ENCODE results near the gene IGSF9.

Gene IGSF9

DNA sequence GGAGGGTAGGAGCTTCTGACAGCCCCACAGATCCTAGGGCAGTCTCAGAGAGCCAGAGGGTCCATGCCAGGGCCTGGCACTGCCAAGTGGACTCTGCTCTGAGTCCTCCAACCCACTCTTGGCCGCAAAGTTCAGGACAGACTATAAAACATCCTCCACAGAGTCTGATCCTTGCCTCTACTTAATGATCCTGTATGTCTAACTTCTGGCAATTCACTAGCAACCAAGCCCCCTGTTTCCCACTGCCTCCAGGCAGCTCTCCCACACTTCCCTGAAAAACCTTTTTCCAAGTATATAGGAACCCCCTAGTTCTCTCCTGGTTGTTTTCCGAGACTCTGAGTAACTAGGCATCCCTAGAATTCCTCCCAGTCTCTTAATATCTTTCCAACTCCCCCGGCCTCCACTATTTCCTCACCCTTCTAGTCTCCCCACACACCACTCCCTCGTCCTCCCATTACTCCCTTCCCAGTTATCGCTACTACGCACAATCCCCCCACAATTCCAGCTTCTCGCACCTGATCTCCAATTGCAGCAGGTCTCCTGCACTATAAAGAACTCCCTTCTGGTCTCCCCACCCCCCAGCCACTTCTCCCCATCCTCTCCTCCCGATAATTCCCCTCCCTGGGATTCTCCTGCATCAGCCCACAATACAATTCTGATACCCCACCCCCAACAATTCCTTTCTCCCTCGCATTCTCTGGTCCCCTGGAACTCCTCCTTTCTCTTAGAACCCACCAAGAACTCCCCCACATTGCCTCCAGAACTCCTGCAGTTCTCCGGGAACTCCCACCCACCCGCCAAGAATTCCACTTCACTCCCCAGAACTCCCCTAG, 574 bp downstream of the IGSF9 start:
- no peaks in the 10 kb centered on the region for H3K9me3 ChIP-seq (ENCODE audit: insufficient read depth, low read length)
- no peak overlapping the region for H3K4me2 ChIP-seq (ENCODE audit: low read depth, low read length, poor library complexity, severe bottlenecking)
- TF ChIP-seq, protein P1, sequence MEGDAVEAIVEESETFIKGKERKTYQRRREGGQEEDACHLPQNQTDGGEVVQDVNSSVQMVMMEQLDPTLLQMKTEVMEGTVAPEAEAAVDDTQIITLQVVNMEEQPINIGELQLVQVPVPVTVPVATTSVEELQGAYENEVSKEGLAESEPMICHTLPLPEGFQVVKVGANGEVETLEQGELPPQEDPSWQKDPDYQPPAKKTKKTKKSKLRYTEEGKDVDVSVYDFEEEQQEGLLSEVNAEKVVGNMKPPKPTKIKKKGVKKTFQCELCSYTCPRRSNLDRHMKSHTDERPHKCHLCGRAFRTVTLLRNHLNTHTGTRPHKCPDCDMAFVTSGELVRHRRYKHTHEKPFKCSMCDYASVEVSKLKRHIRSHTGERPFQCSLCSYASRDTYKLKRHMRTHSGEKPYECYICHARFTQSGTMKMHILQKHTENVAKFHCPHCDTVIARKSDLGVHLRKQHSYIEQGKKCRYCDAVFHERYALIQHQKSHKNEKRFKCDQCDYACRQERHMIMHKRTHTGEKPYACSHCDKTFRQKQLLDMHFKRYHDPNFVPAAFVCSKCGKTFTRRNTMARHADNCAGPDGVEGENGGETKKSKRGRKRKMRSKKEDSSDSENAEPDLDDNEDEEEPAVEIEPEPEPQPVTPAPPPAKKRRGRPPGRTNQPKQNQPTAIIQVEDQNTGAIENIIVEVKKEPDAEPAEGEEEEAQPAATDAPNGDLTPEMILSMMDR (IDR thresholded peaks at IDR 0.05; ENCODE audit: insufficient read depth, low read length, poor library complexity, severe bottlenecking) = no peak
- no peak for TF ChIP-seq EZH2phosphoT487 (conservative IDR thresholded peaks at IDR 0.05; ENCODE audit: low read length)
- H3K79me2 ChIP-seq (ENCODE audit: insufficient read depth, low read length) = no peaks in the 10 kb centered on the region
- no peak overlapping the region for H2AFZ ChIP-seq (ENCODE audit: low read depth, low read length, severe bottlenecking)
- H3K36me3 ChIP-seq (ENCODE audit: low read length) = no peaks in the 10 kb centered on the region
- H3K27ac ChIP-seq (ENCODE audit: low read depth, low read length) = no peak overlapping the region
- H3K9ac ChIP-seq (ENCODE audit: low read length) = no peak overlapping the region
- no peaks in the 10 kb centered on the region for H3K27me3 ChIP-seq (ENCODE audit: low read length)
- no peaks in the 10 kb centered on the region for H3K9me2 ChIP-seq (replicated peaks; ENCODE audit: insufficient read depth, low read length)
- no peak overlapping the region for H3K4me3 ChIP-seq (ENCODE audit: insufficient read depth, low read length, poor library complexity, severe bottlenecking)
- H3F3A ChIP-seq (ENCODE audit: insufficient read depth) = no peaks in the 10 kb centered on the region
- H4K20me1 ChIP-seq (ENCODE audit: low read depth, low read length) = no peaks in the 10 kb centered on the region

DNA sequence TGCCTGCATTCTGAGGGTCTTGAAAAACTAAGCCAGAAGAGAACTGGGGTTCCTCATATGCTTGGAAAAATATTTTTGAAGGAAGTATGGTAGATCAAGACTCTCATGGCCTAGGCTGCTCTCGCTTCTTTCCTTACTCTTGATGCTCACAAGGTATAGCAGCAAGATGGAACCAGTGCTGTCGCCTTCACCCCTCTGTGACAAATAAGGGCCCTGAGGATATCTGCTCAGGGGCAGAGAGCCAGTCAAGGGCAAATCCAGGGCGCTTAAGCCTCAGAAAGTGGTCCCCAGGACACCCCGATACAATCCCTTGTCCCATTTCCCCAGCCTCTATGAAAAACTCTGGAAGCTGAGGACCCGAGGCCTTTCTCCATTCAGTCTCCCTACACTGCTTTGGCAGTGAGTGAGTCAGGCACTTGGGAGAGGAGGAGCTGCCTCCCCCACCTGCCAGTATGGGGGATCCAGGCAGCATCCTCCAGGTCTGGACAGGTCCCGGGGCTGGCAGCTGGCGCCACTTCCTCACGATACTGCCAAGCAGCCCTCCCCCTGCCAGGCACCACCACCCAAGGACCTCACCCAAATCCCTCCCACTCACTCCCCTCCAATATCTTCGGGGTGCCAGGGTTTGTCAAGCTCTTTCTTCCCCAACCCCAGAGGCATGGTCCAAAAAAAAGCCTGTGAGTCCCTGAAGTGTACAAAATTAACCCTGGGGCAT, 1.3 kb downstream of the IGSF9 start:
- no peaks in the 10 kb centered on the region for H3K9me2 ChIP-seq (replicated peaks; ENCODE audit: insufficient read depth, low read length)
- H3K9me3 ChIP-seq (ENCODE audit: insufficient read depth, low read length) = no peaks in the 10 kb centered on the region
- no peak overlapping the region for H3K4me3 ChIP-seq (ENCODE audit: insufficient read depth, low read length, poor library complexity, severe bottlenecking)
- H3F3A ChIP-seq (ENCODE audit: insufficient read depth) = no peaks in the 10 kb centered on the region
- no peaks in the 10 kb centered on the region for H3K36me3 ChIP-seq (ENCODE audit: low read length)
- H4K20me1 ChIP-seq (ENCODE audit: low read depth, low read length) = no peaks in the 10 kb centered on the region
- H3K79me2 ChIP-seq (ENCODE audit: insufficient read depth, low read length) = no peaks in the 10 kb centered on the region
- TF ChIP-seq, protein P1 (IDR thresholded peaks at IDR 0.05; ENCODE audit: insufficient read depth, low read length, poor library complexity, severe bottlenecking) = no peak
- no peak for TF ChIP-seq EZH2phosphoT487 (conservative IDR thresholded peaks at IDR 0.05; ENCODE audit: low read length)
- H3K9ac ChIP-seq (ENCODE audit: low read length) = no peak overlapping the region
- H2AFZ ChIP-seq (ENCODE audit: low read depth, low read length, severe bottlenecking) = no peak overlapping the region
- no peak overlapping the region for H3K27ac ChIP-seq (ENCODE audit: low read depth, low read length)
- H3K27me3 ChIP-seq (ENCODE audit: low read length) = no peaks in the 10 kb centered on the region
- no peak overlapping the region for H3K4me2 ChIP-seq (ENCODE audit: low read depth, low read length, poor library complexity, severe bottlenecking)

DNA sequence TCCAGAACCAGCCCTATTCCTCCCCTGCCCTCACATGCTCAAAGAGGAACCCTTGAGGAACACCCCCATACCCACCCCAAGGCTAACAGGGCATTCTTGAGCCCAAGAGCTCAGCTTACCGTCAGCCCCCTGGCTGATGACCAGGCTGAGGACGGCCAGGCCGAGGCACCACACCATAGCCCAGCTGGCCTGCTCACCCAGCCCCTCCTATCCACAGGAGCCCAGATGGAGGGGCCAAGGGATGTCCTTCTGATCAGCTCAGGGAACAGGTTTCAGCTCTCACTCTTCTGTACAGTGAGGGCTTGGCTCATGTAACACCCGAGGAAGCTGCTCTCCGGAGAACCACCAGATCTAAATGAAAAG, 2.2 kb downstream of the IGSF9 start:
- H3K27ac ChIP-seq (ENCODE audit: low read depth, low read length) = no peak overlapping the region
- no peaks in the 10 kb centered on the region for H3K27me3 ChIP-seq (ENCODE audit: low read length)
- no peaks in the 10 kb centered on the region for H4K20me1 ChIP-seq (ENCODE audit: low read depth, low read length)
- H3F3A ChIP-seq (ENCODE audit: insufficient read depth) = no peaks in the 10 kb centered on the region
- H3K9me3 ChIP-seq (ENCODE audit: insufficient read depth, low read length) = no peaks in the 10 kb centered on the region
- no peaks in the 10 kb centered on the region for H3K9me2 ChIP-seq (replicated peaks; ENCODE audit: insufficient read depth, low read length)
- no peaks in the 10 kb centered on the region for H3K79me2 ChIP-seq (ENCODE audit: insufficient read depth, low read length)
- H3K36me3 ChIP-seq (ENCODE audit: low read length) = no peaks in the 10 kb centered on the region
- no peak overlapping the region for H3K9ac ChIP-seq (ENCODE audit: low read length)
- H3K4me2 ChIP-seq (ENCODE audit: low read depth, low read length, poor library complexity, severe bottlenecking) = no peak overlapping the region
- H2AFZ ChIP-seq (ENCODE audit: low read depth, low read length, severe bottlenecking) = no peak overlapping the region
- no peak overlapping the region for H3K4me3 ChIP-seq (ENCODE audit: insufficient read depth, low read length, poor library complexity, severe bottlenecking)
- no peak for TF ChIP-seq EZH2phosphoT487 (conservative IDR thresholded peaks at IDR 0.05; ENCODE audit: low read length)
- TF ChIP-seq, protein P1 (IDR thresholded peaks at IDR 0.05; ENCODE audit: insufficient read depth, low read length, poor library complexity, severe bottlenecking) = no peak

All from SU-DHL-6 (cell line).